ENCODE data around the gene PTPN13. TPM values are rescaled to one million over a fixed set of nuclear protein-coding genes. Genes with fewer than 3 reads are reported as not detected.

PTPN13 gene
- total RNA-seq, 1 donor, result 70.2 TPM

DNA sequence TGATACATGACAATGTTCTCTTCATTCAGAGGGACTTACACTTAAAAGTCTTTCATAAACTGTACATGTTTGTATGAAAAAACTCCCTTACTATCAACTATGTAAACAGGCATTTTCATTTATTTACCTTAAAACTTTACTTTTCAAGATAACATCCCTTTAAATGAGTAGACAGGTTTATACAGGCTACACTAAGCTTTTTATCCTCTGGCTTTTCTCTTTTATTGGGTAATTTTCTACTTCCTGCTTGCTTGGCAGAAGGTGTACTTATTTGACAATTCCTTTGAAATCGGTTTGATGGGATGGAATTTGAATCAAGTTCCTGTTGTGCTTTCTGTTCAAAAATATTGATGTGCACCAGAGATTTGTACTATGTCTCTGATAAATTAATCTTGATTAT is 81.4 kb downstream of the PTPN13 start:
- Histone ChIP-seq H3K79me2 (ENCODE audit: insufficient read depth, low read length) (no peaks in the 10 kb centered on the region), H3K9me3 (ENCODE audit: low read depth, low read length) (no peaks in the 10 kb centered on the region), H3K4me3 (ENCODE audit: insufficient read depth, low read length) (no peak overlapping the region), H4K20me1 (ENCODE audit: insufficient read depth, low read length) (peaks cover 3% of the 10 kb centered on the region), H3K4me1 (ENCODE audit: insufficient read depth, low read length) (peaks cover 1% of the 10 kb centered on the region), H2AFZ (ENCODE audit: low read length) (no peak overlapping the region), H3K4me2 (ENCODE audit: insufficient read depth, low read length) (no peak overlapping the region), H3K36me3 (ENCODE audit: insufficient read depth, low read length) (no peaks in the 10 kb centered on the region), H3K27ac (ENCODE audit: low read depth, low read length) (no peak overlapping the region), H3K27me3 (ENCODE audit: insufficient read depth, low read length) (no peaks in the 10 kb centered on the region)
- DNase-seq (ENCODE audit: insufficient read length, low spot score, missing footprints), result no peak
- TF ChIP-seq, protein P1, sequence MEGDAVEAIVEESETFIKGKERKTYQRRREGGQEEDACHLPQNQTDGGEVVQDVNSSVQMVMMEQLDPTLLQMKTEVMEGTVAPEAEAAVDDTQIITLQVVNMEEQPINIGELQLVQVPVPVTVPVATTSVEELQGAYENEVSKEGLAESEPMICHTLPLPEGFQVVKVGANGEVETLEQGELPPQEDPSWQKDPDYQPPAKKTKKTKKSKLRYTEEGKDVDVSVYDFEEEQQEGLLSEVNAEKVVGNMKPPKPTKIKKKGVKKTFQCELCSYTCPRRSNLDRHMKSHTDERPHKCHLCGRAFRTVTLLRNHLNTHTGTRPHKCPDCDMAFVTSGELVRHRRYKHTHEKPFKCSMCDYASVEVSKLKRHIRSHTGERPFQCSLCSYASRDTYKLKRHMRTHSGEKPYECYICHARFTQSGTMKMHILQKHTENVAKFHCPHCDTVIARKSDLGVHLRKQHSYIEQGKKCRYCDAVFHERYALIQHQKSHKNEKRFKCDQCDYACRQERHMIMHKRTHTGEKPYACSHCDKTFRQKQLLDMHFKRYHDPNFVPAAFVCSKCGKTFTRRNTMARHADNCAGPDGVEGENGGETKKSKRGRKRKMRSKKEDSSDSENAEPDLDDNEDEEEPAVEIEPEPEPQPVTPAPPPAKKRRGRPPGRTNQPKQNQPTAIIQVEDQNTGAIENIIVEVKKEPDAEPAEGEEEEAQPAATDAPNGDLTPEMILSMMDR (IDR thresholded peaks at IDR 0.05; ENCODE audit: extremely low read depth, low read depth, low read length), result no peak

DNA sequence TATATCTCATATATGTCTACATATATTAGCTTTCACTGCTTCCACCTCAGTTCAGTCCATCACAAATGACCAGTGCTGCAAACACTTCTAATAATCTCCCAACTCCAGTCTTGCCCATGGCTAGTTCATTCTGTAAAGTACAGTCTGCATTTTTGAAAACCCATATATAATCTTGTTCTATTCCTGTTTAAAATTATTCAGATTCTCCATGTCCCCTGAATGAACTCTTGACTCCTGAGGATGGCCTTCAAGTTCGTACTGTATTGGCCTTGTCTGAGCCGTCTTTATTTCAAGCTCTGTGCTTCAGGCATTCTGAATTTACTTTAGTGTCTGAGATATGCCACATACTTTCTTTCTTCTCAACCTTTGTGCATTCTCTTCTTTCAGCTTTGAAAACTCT is 84.7 kb downstream of the PTPN13 start:
- no peaks in the 10 kb centered on the region for H3K4me1 ChIP-seq (ENCODE audit: insufficient read depth, low read length)
- H3K27ac ChIP-seq (ENCODE audit: low read depth, low read length), result no peak overlapping the region
- H3K9me3 ChIP-seq (ENCODE audit: low read depth, low read length), result no peaks in the 10 kb centered on the region
- H3K4me2 ChIP-seq (ENCODE audit: insufficient read depth, low read length), result no peak overlapping the region
- TF ChIP-seq, protein P1 (IDR thresholded peaks at IDR 0.05; ENCODE audit: extremely low read depth, low read depth, low read length), result no peak
- no peaks in the 10 kb centered on the region for H3K27me3 ChIP-seq (ENCODE audit: insufficient read depth, low read length)
- no peak for DNase-seq (ENCODE audit: insufficient read length, low spot score, missing footprints)
- H3K36me3 ChIP-seq (ENCODE audit: insufficient read depth, low read length), result no peaks in the 10 kb centered on the region
- H3K4me3 ChIP-seq (ENCODE audit: insufficient read depth, low read length), result no peak overlapping the region
- H4K20me1 ChIP-seq (ENCODE audit: insufficient read depth, low read length), result no peaks in the 10 kb centered on the region
- no peak overlapping the region for H2AFZ ChIP-seq (ENCODE audit: low read length)
- no peaks in the 10 kb centered on the region for H3K79me2 ChIP-seq (ENCODE audit: insufficient read depth, low read length)

DNA sequence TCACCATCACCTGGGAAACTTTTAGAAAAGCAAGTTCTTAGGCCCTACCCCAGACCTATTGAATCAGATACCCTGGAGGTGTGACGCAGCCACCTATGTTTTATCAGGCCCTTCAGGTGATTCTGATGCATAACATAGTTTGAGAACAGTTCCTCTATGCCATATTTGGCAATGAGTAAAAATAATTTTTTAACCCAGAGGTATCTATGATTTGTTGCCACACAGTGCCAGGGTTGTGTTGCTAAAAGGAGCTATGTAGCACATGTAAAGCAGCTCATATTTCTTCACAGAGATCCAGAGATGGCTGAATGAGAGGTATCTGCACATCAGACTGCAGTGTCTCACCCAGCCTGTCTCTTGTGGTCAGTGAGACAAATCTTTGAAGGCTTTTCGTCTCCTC is 85.3 kb downstream of the PTPN13 start:
- Histone ChIP-seq H3K27ac (ENCODE audit: low read depth, low read length) (no peak overlapping the region), H3K4me3 (ENCODE audit: insufficient read depth, low read length) (no peak overlapping the region), H3K36me3 (ENCODE audit: insufficient read depth, low read length) (no peaks in the 10 kb centered on the region), H4K20me1 (ENCODE audit: insufficient read depth, low read length) (no peaks in the 10 kb centered on the region), H3K4me2 (ENCODE audit: insufficient read depth, low read length) (no peak overlapping the region), H3K27me3 (ENCODE audit: insufficient read depth, low read length) (no peaks in the 10 kb centered on the region), H3K9me3 (ENCODE audit: low read depth, low read length) (no peaks in the 10 kb centered on the region), H3K79me2 (ENCODE audit: insufficient read depth, low read length) (no peaks in the 10 kb centered on the region), H2AFZ (ENCODE audit: low read length) (no peak overlapping the region), H3K4me1 (ENCODE audit: insufficient read depth, low read length) (no peaks in the 10 kb centered on the region)
- TF ChIP-seq, protein P1 (IDR thresholded peaks at IDR 0.05; ENCODE audit: extremely low read depth, low read depth, low read length), result no peak
- DNase-seq (ENCODE audit: insufficient read length, low spot score, missing footprints), result no peak

- Histone ChIP-seq H2AFZ (ENCODE audit: low read length) (no peak overlapping the region), H3K4me3 (ENCODE audit: insufficient read depth, low read length) (no peak overlapping the region), H3K4me2 (ENCODE audit: insufficient read depth, low read length) (no peak overlapping the region), H3K9me3 (ENCODE audit: low read depth, low read length) (no peaks in the 10 kb centered on the region), H3K79me2 (ENCODE audit: insufficient read depth, low read length) (no peaks in the 10 kb centered on the region), H3K27ac (ENCODE audit: low read depth, low read length) (no peak overlapping the region), H3K4me1 (ENCODE audit: insufficient read depth, low read length) (no peaks in the 10 kb centered on the region), H3K27me3 (ENCODE audit: insufficient read depth, low read length) (no peaks in the 10 kb centered on the region), H3K36me3 (ENCODE audit: insufficient read depth, low read length) (no peaks in the 10 kb centered on the region), H4K20me1 (ENCODE audit: insufficient read depth, low read length) (no peaks in the 10 kb centered on the region)
- TF ChIP-seq, protein P1 (IDR thresholded peaks at IDR 0.05; ENCODE audit: extremely low read depth, low read depth, low read length), result no peak
- DNase-seq (ENCODE audit: insufficient read length, low spot score, missing footprints), result no peak
These were observed 89.1 kb downstream of the PTPN13 start for GRCh38 chr4:86683167-86683566.

Data from osteoblast (primary cell).